RCC 7860 (cell line): ENCODE results near the gene DLX4.

Experiments
- DNase-seq: peaks from one replicate; pipeline ENCODE4 v3.0.0-alpha.2; 2015; ENCODE audit warnings: low spot score
- FAIRE-seq: peaks from 2 replicates; lab custom pipeline; 2012; peaks lifted over from hg19 to GRCh38; lab: Jason Lieb, UNC

Gene DLX4

GRCh38 chr17:49985310-49985990 lies 16.5 kb downstream of the DLX4 start:
- FAIRE-seq (no peak), DNase-seq (no peak)

DNA sequence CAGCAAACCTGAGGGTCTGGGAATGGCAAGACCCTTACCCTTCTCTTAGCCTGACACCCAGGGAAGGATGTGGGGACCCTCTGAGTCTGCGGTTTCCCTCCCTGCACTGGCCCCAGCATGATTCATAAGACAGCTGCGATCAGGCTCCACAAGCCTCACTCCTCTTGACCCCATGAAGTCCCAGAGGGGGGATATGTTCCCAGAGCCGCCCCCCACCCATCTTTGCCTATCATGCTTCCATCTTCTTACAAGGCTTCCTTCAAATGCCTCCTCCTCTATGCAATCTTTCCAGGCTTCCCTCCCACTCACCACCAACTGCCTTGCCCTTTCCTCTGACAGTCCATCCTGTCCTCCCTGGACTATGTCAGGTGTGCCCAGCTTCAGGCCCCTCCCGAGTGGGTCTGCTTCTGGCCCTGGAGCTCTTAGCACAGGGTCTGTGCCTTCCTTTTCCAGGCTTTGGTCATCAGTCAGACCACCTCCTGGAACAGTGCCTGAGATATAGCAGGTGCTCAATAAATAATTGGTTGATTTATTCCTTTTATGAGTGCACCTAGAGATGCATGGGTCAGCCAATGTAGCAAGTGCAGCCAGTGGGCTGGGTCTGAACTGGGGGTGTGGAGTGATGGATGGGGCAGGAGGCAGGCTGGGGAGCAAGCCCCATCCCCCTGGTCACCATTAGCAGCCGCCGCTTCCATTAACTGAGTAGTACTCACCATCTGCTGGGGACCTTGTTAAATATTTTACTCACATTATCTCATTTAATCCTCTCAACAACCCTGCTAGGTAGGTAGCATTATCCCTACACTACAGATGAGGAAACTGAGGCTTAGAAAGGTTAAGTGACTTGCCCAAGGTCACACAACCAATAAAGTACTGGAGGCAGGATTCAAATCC lies 17.7 kb downstream of the DLX4 start:
- FAIRE-seq (no peak), DNase-seq (no peak)

DNA sequence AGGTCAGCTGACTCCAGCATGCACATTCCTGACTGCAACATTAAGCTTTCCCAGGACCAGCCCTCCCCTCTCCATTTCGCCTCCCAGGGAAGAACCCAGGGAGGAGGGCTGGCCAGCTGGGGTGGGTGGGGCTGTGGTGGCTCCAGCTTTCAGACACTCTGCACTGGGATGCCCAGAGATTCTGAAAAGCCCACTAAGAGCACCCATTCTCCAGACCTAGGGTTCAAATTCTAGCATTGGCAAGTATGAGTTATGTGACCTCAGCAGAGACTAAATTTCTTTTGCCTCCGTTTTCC lies 18.2 kb downstream of the DLX4 start:
- FAIRE-seq (no peak), DNase-seq (no peak)

- FAIRE-seq: no peak
- peak; percentile 58 for DNase-seq
Observed at GRCh38 chr17:49987681-49988441, 18.9 kb downstream of the DLX4 start.

DNA sequence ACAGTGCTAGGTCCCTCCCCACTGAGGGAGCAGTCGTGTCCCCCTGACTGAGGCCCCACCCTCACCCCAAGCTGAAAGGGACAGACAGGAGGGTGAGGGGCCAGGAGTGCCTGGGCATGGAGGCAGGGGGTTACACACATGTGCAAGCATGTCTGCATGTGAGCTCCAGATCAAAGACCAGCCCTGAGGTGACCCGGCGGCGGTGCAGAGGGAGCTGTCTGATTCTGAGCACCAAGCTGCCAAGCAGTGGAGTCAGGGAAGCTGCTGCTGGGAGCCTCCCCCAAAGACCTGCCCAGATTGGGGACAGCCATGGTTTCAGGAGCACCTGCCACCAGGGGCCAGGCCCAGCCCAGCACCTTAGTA lies 20.5 kb downstream of the DLX4 start:
- DNase-seq (no peak), FAIRE-seq (no peak)

DNA sequence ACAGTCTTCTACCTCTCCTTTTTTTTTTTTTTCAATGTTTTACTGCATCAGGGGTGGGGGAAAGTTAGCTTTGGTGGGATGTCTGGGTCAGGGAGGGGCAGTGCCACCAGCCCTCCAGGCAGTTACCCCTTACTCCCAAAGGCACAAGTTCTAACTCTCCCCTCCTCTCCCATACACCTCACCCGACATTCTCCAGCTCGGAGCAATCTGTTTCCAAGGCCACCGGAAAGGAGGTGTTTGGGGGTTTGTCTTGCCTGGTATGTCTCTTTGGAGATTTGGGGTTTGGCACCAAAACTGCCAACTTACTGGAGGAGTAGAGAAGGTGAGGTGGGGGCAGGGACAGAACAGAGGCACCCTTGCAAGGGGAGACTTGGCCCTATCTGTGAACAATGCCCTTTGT lies 21.3 kb downstream of the DLX4 start:
- FAIRE-seq: no peak
- DNase-seq: no peak

GRCh38 chr17:49990921-49991320 lies 21.9 kb downstream of the DLX4 start:
- no peak for DNase-seq

GRCh38 chr17:49991409-49991808 lies 22.4 kb downstream of the DLX4 start:
- DNase-seq (no peak), FAIRE-seq (no peak)

More at GRCh38 chr17:49990921-49991320, 21.9 kb downstream of the DLX4 start:
- FAIRE-seq: no peak

DNA sequence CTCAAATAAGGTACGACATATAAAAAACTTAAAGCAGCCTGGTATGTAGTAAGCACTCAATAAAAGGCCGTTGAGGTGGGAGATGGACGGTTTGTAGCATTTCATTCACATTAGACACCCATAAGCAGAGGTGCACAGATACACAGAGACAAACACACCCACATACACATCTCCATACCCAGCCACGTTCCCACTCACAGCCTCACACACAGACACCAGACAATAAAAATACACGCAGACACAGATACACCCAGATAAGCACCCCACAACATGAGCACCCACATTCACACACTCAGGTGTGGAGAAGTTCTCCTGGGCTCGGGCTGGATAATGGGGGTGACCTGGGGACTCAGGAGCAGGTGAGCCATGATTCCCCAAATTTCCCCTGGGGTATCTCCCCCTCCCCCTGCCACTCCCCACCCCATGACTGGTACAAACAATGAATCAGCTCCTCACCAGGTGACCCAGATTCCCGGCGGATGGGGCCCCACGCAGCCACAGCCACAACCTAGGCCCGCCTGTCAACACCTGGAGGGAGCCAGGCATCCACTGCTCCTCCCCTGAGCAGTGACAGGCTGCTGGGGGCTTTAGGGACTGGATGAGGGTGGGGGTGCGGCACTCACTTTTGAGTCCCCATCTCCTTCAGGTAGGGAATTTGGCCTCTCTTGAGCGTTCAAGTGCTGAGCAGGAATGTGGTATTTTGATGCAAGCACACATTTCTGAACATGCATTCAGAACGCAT lies 23.4 kb downstream of the DLX4 start:
- FAIRE-seq: no peak
- DNase-seq: no peak

GRCh38 chr17:49992933-49993422 lies 24.0 kb downstream of the DLX4 start:
- FAIRE-seq (no peak), DNase-seq (no peak)

- no peak for DNase-seq
- FAIRE-seq: no peak
Observed at GRCh38 chr17:49993423-49994060, 24.6 kb downstream of the DLX4 start.

DNA sequence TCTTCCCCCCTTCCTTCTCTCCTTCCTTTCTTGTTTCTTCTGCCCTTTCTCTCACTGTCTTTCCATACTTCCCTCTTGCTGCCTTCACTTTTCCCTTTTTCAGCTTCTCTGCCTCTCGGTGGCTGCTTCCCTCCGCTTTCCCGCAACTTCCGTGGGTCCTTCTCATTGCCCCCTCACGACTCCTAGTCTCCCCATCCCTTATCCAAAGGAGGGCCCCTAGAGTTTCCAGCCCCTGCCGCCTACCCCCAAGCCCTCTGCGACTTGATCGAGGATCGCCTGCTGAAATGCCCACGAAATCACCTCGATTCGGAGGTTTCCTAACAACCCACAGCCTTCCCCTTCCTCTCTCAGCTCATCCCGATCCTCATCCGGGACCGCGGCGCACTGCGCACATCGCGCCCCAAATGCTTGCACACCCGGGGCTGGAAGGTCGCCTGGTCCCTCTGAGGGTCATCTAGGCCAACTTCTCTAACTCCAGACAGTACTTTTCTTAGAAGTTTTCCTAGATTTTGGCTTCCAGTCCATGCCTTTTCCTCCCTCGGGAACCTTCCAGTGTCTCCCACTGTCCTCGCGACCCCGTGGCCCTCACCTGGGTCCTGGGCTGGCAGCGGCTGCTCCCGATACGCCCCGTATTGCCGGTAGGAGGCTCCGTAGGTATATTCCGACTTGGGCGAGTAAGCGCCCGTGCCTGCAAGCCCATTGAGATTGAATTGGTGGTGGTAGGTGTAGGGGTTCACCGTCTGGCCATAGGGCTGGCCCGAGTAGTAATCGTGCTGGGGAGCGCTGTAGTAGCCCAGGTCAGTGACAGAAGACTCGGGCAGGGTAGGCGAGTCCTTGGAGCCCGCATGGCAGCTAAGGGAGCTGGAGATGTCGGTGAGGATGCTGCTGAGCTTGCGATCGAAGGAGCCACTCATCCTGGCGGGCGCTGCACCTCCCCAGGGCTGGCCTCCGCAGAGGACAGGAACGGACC lies 25.4 kb downstream of the DLX4 start:
- DNase-seq (no peak), FAIRE-seq (no peak)

DNA sequence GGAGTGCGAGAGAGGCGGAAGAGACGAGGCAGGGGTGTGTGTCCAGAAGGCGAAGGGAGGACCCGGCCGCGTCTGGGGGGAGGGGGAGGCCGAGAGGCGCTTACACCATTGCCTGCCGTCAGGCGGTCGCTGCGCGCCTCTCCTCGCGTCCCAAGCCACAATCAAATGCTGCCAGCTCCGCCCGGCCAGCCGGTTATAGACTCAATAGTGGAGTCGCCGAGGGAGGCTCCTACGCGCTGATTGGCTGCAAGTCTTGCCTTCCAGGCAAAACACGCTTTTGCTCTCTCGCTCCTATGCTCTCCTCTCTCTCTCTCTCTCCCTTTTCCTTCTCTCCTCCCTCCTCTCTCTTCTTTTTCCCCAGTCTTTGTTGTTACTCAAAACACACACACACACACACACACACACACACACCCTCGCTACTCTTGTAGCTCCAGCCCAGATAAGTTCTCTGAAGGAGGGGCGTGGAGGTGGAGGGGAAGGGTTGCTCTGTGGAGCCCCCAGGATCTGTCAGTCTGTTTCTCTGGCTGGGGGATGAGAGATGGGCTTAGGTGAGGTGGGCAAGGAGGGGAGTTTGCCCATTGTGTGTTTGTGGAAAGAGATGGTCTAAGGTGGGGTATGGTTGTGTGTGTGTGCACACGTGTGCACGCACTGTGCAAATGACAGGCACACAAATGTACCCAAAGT lies 26.2 kb downstream of the DLX4 start, which contains the start of gene DLX3:
TSS of gene DLX3 (minus strand) at position 170 of the 684 bp plus-strand sequence. CDS start 226 bp downstream, outside the sequence.
- FAIRE-seq (no peak), DNase-seq (no peak)

DNA sequence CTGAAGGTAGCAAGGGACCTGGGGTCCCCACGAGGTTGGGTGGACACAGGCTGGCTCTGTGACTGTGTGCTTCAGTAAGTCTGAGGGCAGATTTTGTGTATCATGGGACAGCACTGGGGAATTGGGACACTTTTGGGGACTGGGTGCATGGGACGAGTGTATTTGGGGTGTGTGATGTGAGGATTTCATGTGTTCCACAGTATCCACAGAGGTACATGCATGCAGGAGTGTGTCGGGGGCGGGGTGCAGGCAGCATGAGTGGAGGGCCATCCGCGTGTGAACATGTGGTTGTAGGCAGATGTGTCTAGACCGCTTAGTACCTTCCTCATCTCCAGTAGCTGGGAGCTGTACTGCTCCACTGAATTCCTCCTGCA lies 27.1 kb downstream of the DLX4 start:
- DNase-seq (no peak), FAIRE-seq (no peak)

DNA sequence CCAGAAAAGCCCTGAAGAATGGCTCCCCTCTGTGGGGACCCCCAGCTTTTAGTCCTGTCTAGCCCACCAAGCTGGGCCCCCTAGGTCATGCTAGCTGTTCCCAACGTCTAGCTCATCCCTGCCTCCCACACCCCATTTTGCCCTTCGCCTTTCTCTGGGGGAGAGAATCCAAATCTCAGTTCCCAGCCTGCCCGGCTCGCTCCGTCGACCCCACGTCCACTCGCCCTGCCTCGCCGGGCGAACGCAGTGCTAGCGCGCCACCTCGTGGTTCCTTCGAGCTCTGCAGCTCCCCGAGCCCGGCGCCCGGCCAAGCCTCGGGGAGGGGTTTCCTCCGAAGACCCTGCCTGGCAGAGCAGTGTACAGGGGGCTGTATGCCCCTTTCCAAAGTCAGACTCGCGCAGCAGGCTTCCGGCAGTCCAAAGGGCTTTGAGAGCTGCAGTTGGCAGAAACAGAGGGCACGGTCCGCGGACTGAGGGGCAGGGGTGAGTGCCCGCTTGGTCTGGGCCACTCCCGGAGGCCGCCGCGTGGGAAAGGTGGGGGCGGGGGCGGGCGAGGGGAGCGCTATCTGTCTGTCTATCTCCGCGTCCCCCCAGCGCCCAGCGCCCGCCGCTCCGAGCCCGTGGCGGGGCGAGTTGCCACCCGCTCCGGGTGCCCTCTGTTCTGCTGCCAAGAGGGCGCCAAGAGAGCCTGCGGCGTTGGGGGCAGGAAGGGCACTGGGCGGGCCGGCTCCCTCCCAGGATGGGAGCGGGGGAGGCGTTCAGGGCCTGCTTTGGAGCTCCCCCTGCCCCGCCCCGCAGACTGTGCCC lies 27.7 kb downstream of the DLX4 start:
- FAIRE-seq (no peak), DNase-seq (no peak)

DNA sequence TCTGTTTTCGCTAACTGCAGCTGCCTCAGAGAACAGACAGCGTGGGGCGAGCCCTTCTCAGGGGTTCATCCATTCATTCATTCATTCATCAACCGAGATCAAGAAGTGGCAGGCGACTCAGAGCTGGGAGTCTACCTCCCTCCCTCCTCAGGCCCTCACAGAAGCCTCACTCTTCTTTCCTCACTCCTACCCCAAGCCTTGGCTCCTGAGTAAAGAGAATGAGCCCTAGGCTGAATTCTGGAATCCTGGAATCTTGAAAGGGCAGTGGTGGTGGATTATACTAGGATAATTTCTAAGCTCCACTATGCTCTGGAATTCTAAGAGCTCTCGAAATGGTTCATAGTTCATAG lies 28.3 kb downstream of the DLX4 start:
- DNase-seq: no peak
- no peak for FAIRE-seq

DNA sequence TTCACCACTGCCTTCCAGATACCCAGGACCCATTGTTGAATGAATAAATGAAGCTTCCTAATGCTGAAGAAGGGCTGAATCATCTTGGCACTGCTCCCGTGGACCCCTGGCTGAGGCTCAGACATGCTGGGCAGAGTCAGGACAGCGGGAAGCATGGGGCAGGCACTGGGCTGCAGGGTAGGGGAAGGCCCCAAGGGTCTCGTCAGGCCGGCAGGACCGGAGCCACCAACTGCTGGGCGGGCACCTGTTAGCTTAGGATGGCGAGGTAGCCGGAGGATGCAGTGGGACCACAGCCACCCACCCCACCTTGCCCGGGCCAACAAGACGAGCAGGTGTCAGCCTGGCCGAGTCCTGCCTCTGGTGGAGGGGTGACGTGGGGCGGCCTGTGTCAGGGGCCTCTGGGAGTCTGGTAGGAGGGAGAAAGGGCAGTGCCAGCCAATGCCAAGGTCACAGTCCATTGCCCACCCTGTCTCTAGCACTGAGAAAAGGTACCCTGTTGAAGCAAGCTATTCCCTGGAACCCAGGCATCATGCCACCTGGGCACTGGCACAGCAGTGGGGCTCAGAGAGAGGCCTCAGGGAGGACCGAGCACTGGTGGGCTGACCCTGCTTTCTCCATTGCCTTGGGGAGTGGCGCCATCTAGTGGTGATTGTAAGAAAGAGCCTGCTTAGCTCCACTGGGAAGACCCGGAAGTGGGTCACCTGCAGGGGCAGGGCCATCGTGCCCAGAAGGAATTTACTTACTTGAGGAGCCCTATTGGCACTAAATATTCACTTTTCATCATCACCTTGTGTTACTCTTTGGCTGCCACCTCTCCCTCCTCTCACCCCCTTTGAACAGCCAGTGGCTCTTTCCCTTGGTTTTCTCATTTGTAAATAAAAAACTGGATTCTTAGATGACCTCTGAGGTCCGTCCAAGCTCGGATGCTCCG lies 29.0 kb downstream of the DLX4 start:
- DNase-seq (peak; percentile 75), FAIRE-seq (no peak)
